ENCODE results near the gene L1CAM. TPM values are rescaled to one million over a fixed set of nuclear protein-coding genes. Genes with fewer than 3 reads are reported as not detected.

The L1CAM gene
- total and polyA plus RNA-seq, 2 of the 8 experiments (the other 6 are each of a cell fraction or from before 2014, with no cell fraction given): 11.0 to 43.0 TPM

GRCh38 chrX:153873282-153874084, 12.5 kb downstream of the L1CAM start:
- no peaks in the 10 kb centered on the region for H3K9me3 ChIP-seq (ENCODE audit: insufficient read depth in 2 of 2, low read depth in 1 of 2, low read length in 1 of 2)
- no peak overlapping the region for H4K91ac ChIP-seq (replicated peaks; ENCODE audit: insufficient read length, low read length)
- no peak overlapping the region for H2BK15ac ChIP-seq (ENCODE audit: low read length)
- H2AFZ ChIP-seq (ENCODE audit: low read length): no peak overlapping the region
- no peaks in the 10 kb centered on the region; a peak in 1 of 7 replicates for H3K27me3 ChIP-seq (replicated peaks in 1 of 4; ENCODE audit: control insufficient read depth in 3 of 4, extremely low read depth in 1 of 4, insufficient read depth in 3 of 4, low read length in 3 of 4)
- DNase-seq (ENCODE audit: low read depth in 1 of 2, low spot score in 2 of 2) (no peak), FAIRE-seq (no peak)
- H4K8ac ChIP-seq (ENCODE audit: extremely low read depth, insufficient read depth, low read length): no peak overlapping the region
- H3K79me1 ChIP-seq (ENCODE audit: low read depth, low read length): no peaks in the 10 kb centered on the region
- H2BK5ac ChIP-seq (ENCODE audit: low read depth, low read length): no peak overlapping the region
- no peak overlapping the region for H3K23ac ChIP-seq (ENCODE audit: insufficient read length)
- WGBS, 2 experiments (ENCODE audit: extremely low coverage in 1 of 2, insufficient coverage in 1 of 2, insufficient read length in 1 of 2, insufficient replicate concordance in 2 of 2, low coverage in 1 of 2, low lambda C conversion rate in 2 of 2, missing lambda C conversion rate in 1 of 2): 70% methylated on average over 4 of the region's 7 CpGs; no CpG with 5 or more reads in 1 of the 2 experiments
- H3K79me2 ChIP-seq (ENCODE audit: control insufficient read depth in 1 of 2, insufficient read depth in 2 of 2, low read length in 2 of 2): no peaks in the 10 kb centered on the region
- H3K4me1 ChIP-seq (replicated peaks in 1 of 4; ENCODE audit: control insufficient read depth in 3 of 4, insufficient read depth in 4 of 4, low read length in 3 of 4): peaks cover 3 to 25% (median 13%) of the 10 kb centered on the region in 4 experiments
- H3K27ac ChIP-seq (ENCODE audit: low read depth, low read length): no peak overlapping the region
- no peaks in the 10 kb centered on the region for H3K23me2 ChIP-seq (ENCODE audit: low read depth, low read length)
- H3K14ac ChIP-seq (ENCODE audit: insufficient read length): no peak overlapping the region
- H3K18ac ChIP-seq (ENCODE audit: extremely low read depth, low read length): no peak overlapping the region; the same call in 1 of the 2 replicates
- H3K4me2 ChIP-seq (ENCODE audit: insufficient read depth in 1 of 2, low read depth in 2 of 2, low read length in 2 of 2): no peak overlapping the region
- H4K5ac ChIP-seq (ENCODE audit: insufficient read length, low read depth, low read length): no peak overlapping the region
- no peak overlapping the region for H3K4me3 ChIP-seq (ENCODE audit: extremely low read depth in 1 of 4, insufficient read depth in 2 of 4, low read depth in 3 of 4, low read length in 4 of 4)
- no peak overlapping the region for H3K4ac ChIP-seq (replicated peaks; ENCODE audit: insufficient read length, low read depth, low read length)
- H3K36me3 ChIP-seq (ENCODE audit: control insufficient read depth in 2 of 4, insufficient read depth in 4 of 4, low read length in 3 of 4): peaks cover 0 to 11% (median 0%) of the 10 kb centered on the region in 4 experiments; a peak in 1 of 8 replicates
- no peak overlapping the region for H3K9ac ChIP-seq (replicated peaks in 1 of 4; ENCODE audit: extremely low read depth in 1 of 4, low read depth in 3 of 4, low read length in 3 of 4)
- peaks cover 2 to 12% of the 10 kb centered on the region in 2 experiments for H4K20me1 ChIP-seq (replicated peaks in 1 of 2; ENCODE audit: control insufficient read depth in 1 of 2, insufficient read depth in 2 of 2, low read length in 2 of 2)
- H3K56ac ChIP-seq (replicated peaks; ENCODE audit: insufficient read length, low read depth, low read length): no peak overlapping the region
- CTCF ChIA-PET (ENCODE audit: partially characterized antibody): interaction anchor here (1.3 kb wide), 1 partner anchor 75 kb away, joined by 8 read pairs; no protein-coding TSS in a partner anchor
- no peak overlapping the region for H2AK5ac ChIP-seq (ENCODE audit: low read depth, low read length)
- no peak overlapping the region for H2BK20ac ChIP-seq (ENCODE audit: low read length)
- H2BK120ac ChIP-seq (replicated peaks; ENCODE audit: low read depth, low read length): no peak overlapping the region
- no peak overlapping the region for H2BK12ac ChIP-seq (ENCODE audit: low read depth, low read length)
- POLR2A ChIA-PET (ENCODE audit: partially characterized antibody): interaction anchor here (0.6 to 0.8 kb wide), 3 partner anchors 10 to 45 kb away, joined by 3 read pairs; no protein-coding TSS in a partner anchor
- no peak for TF ChIP-seq FOSL1 (IDR thresholded peaks at IDR 0.05; ENCODE audit: insufficient read depth, low read depth, low read length)
- TF ChIP-seq E2F6 (IDR thresholded peaks at IDR 0.05): no peak
- TF ChIP-seq POLR2AphosphoS5 (IDR thresholded peaks at IDR 0.05; ENCODE audit: low read depth, low read length): no peak
- no peak for TF ChIP-seq RXRA (IDR thresholded peaks at IDR 0.05; ENCODE audit: insufficient read depth, low read depth, low read length)
- no peak for TF ChIP-seq SIN3A (conservative IDR thresholded peaks at IDR 0.05 in 1 of 2, IDR thresholded peaks at IDR 0.05 in 1 of 2; ENCODE audit: low read depth in 1 of 2, low read length in 2 of 2)
- no peak for TF ChIP-seq SAP30 (IDR thresholded peaks at IDR 0.05; ENCODE audit: insufficient read depth, insufficient replicate concordance, low read length)
- TF ChIP-seq PHF8 (conservative IDR thresholded peaks at IDR 0.05; ENCODE audit: low read depth, low read length): no peak
- no peak for TF ChIP-seq HDAC2 (IDR thresholded peaks at IDR 0.05; ENCODE audit: borderline replicate concordance in 1 of 2, low read depth in 2 of 2, low read length in 2 of 2)
- TF ChIP-seq TCF12 (IDR thresholded peaks at IDR 0.05; ENCODE audit: low read depth, low read length): no peak
- TF ChIP-seq SUZ12 (IDR thresholded peaks at IDR 0.05; ENCODE audit: low read length): no peak
